GM23248 (cell line): ENCODE measurements around the gene STXBP6. TPM values are rescaled to one million over a fixed set of nuclear protein-coding genes. Genes with fewer than 3 reads are reported as not detected.

Experiments used
- DNase-seq: peaks from one replicate; pipeline ENCODE4 v3.0.0-alpha.2; 2015
- H2AFZ ChIP-seq: fragments of 200-600 bp; sonication (generic); 2 replicates; pipeline ENCODE4 v1.6.1; 2016; ENCODE audit warnings: antibody characterized with exemption
- H3F3A ChIP-seq: fragments of 200-600 bp; sonication (generic); 2 replicates; pipeline ENCODE4 v1.6.1; 2016; ENCODE audit warnings: mild to moderate bottlenecking, antibody characterized with exemption, mixed run types; ENCODE audit not compliant: insufficient read depth
- H3K27ac ChIP-seq: fragments of 200-600 bp; sonication (generic); 2 replicates; pipeline ENCODE4 v1.5.1; 2016; ENCODE audit warnings: mild to moderate bottlenecking
- H3K27me3 ChIP-seq: fragments of 200-600 bp; sonication (generic); replicated peaks from 2 replicates; pipeline ENCODE4 v1.6.1; 2016; ENCODE audit warnings: mild to moderate bottlenecking; ENCODE audit not compliant: insufficient read depth
- H3K36me3 ChIP-seq: fragments of 200-600 bp; sonication (generic); 2 replicates; pipeline ENCODE4 v1.6.1; 2016; ENCODE audit warnings: low read depth, mild to moderate bottlenecking
- H3K4me1 ChIP-seq: fragments of 200-600 bp; sonication (generic); 2 replicates; pipeline ENCODE4 v1.6.1; 2016; ENCODE audit warnings: mild to moderate bottlenecking; ENCODE audit not compliant: insufficient read depth
- H3K4me2 ChIP-seq: fragments of 200-600 bp; sonication (generic); one replicate; pipeline ENCODE4 v1.6.1; 2016; ENCODE audit warnings: mild to moderate bottlenecking; ENCODE audit not compliant: unreplicated experiment
- H3K4me3 ChIP-seq: fragments of 200-600 bp; sonication (generic); 2 replicates; pipeline ENCODE4 v1.5.1; 2016; ENCODE audit warnings: mild to moderate bottlenecking
- H3K79me2 ChIP-seq: fragments of 200-600 bp; sonication (generic); 2 replicates; pipeline ENCODE4 v1.6.1; 2016; ENCODE audit warnings: mild to moderate bottlenecking; ENCODE audit not compliant: insufficient read depth
- H3K9ac ChIP-seq: fragments of 200-600 bp; sonication (generic); 2 replicates; pipeline ENCODE4 v1.6.1; 2016; ENCODE audit warnings: mild to moderate bottlenecking
- H3K9me2 ChIP-seq: fragments of 200-600 bp; sonication (generic); 2 replicates; pipeline ENCODE4 v1.6.1; 2016; ENCODE audit warnings: mixed run types, mild to moderate bottlenecking, moderate library complexity; ENCODE audit not compliant: insufficient read depth
- H3K9me3 ChIP-seq: fragments of 200-600 bp; sonication (generic); one replicate; pipeline ENCODE4 v1.6.1; 2017; ENCODE audit warnings: low read depth
- H4K20me1 ChIP-seq: fragments of 200-600 bp; sonication (generic); 2 replicates; pipeline ENCODE4 v1.6.0; 2016; ENCODE audit not compliant: insufficient read depth
- EZH2 ChIP-seq: fragments of 200-600 bp; sonication (generic); IDR thresholded peaks from 2 replicates; pipeline ENCODE4 v1.6.1; 2018; ENCODE audit warnings: antibody characterized with exemption, mild to moderate bottlenecking; ENCODE audit not compliant: insufficient read depth, poor library complexity, severe bottlenecking
- EZH2phosphoT487 ChIP-seq: fragments of 200-600 bp; sonication (generic); IDR thresholded peaks from 2 replicates; pipeline ENCODE4 v1.6.1; 2018; ENCODE audit warnings: antibody characterized with exemption, moderate library complexity, mild to moderate bottlenecking, low read depth; ENCODE audit not compliant: insufficient read depth
- WGBS, 2 experiments: methylation state at CpG; one replicate each; pipeline ENCODE4 v1.1.6; 2015 to 2017; ENCODE audit warnings: low lambda C conversion rate in 2 of 2, low coverage in 1 of 2; ENCODE audit errors: missing lambda C conversion rate in 2 of 2; 5-methylcytosine and 5-hydroxymethylcytosine counted together
- in situ Hi-C: fragments of 300-500 bp; cut with MboI; formaldehyde crosslinking; loops from 2 replicates; pipeline ENCODE4 v1.15.0; 2020
- polyA plus RNA-seq: library from polyadenylated mRNA; unstranded; fragments of >200 nt; fragmentation: Nextera tagmentation; extraction: Ambion mirVana; gene quantifications from 2 replicates; pipeline ENCODE4 v1.2.1, GENCODE V29; 2016
- total RNA-seq: library from RNA; depleted of rRNA; stranded (reverse); fragments of >200 nt; shearing (Covaris generic); gene quantifications from 2 replicates; pipeline ENCODE4 v1.2.3, GENCODE V29; 2014

Gene STXBP6
- total and polyA plus RNA-seq, 2 experiments from 2014 or later = 13.9 to 19.6 TPM

DNA sequence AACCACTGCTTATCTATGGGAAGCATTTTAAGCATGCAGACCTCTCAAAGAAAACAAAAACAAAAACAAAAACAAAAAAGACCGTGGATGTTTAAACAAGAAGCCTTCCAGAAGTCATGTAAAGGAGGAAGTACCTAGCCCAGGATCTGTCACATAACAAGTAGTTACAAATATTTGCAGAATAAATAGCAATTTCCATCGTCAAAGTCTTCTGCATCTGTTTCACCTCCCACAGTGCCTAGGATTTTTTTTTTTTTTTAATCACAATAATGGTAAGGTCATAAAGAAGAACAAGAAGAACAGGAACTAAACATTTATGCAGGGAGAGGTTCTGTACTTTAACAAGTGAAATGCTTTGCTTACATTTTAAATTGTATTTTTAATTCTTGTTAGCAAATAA lies 2.4 kb upstream of the STXBP6 start:
- in situ Hi-C loops = no loop called here

DNA sequence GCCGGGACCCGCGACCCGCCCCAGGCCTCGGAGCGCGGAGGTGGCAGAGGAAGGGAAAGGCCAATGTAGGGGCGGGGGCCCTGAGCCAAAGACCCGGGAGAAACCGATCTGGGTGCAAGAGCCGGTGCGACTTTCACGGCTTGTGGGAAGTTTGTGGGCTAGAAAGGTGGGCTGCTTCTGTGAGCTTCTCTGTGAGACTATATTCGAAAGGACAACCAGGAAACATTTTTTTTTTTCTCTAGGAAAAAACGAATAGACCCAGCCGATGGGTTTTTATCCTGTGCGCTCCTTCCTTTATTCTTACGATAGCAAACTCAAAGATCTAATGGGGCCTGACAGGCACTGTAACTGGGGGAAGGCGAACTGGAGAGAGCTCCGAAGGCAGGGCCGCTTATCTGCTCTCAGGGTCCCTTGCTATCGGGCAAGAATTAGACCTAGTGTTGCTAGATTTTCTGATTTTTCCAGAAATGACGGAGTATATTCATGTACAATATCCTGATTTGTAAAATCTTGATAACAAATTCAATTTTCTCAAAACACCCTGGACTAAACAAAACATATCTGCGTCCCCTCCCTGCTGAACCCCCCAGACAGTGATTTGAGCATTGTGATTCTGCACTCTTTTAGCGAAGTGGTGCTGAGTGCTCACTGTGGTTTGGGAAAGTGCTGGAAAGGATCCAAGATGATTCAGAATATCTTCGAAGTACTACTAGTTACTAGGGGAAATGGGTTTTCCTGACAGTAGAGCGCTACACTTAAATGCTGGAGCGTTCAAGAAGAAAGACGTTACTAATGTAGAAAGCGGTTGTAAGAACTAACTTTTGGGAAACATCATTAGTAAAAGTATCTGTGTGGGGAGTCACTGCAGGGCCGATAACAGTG lies 563 bp upstream of the STXBP6 start:
- TF ChIP-seq EZH2phosphoT487 = no peak
- TF ChIP-seq EZH2 = no peak
- peak; percentile 92 for DNase-seq
- 3 to 5% methylated on average over 23 to 29 of the region's 31 CpGs for WGBS, 2 experiments
- H3K27ac ChIP-seq = no peak overlapping the region
- H3K36me3 ChIP-seq = no peaks in the 10 kb centered on the region
- peak overlapping the region; percentile 93 for H3K4me2 ChIP-seq
- H2AFZ ChIP-seq = peak overlapping the region; percentile 81
- H3K9me2 ChIP-seq = no peaks in the 10 kb centered on the region
- H3F3A ChIP-seq = peaks cover 12% of the 10 kb centered on the region; the same call in 1 of the 2 replicates
- no peaks in the 10 kb centered on the region for H4K20me1 ChIP-seq
- H3K4me1 ChIP-seq = peaks cover 18% of the 10 kb centered on the region
- peak overlapping the region; percentile 87 for H3K4me3 ChIP-seq
- no peaks in the 10 kb centered on the region for H3K9me3 ChIP-seq
- H3K27me3 ChIP-seq = no peaks in the 10 kb centered on the region
- in situ Hi-C loops = no loop called here
- H3K9ac ChIP-seq = peak overlapping the region; percentile 82
- H3K79me2 ChIP-seq = peaks cover 16% of the 10 kb centered on the region

More for the DNA sequence above, 2.4 kb upstream of the STXBP6 start:
- no peaks in the 10 kb centered on the region for H3K36me3 ChIP-seq
- no peak for DNase-seq
- no peak overlapping the region for H3K9ac ChIP-seq
- no peak overlapping the region for H3K4me3 ChIP-seq
- H2AFZ ChIP-seq = no peak overlapping the region
- H3F3A ChIP-seq = peaks cover 30% of the 10 kb centered on the region
- H3K4me1 ChIP-seq = peaks cover 33% of the 10 kb centered on the region
- no peaks in the 10 kb centered on the region for H3K79me2 ChIP-seq
- WGBS, 2 experiments = 94 to 98% methylated on average over 2 of the region's 2 CpGs
- H3K4me2 ChIP-seq = no peak overlapping the region
- H4K20me1 ChIP-seq = no peaks in the 10 kb centered on the region
- H3K9me3 ChIP-seq = no peaks in the 10 kb centered on the region
- TF ChIP-seq EZH2 (no peak), EZH2phosphoT487 (no peak)
- no peak overlapping the region for H3K27ac ChIP-seq
- no peaks in the 10 kb centered on the region for H3K27me3 ChIP-seq
- no peaks in the 10 kb centered on the region for H3K9me2 ChIP-seq

DNA sequence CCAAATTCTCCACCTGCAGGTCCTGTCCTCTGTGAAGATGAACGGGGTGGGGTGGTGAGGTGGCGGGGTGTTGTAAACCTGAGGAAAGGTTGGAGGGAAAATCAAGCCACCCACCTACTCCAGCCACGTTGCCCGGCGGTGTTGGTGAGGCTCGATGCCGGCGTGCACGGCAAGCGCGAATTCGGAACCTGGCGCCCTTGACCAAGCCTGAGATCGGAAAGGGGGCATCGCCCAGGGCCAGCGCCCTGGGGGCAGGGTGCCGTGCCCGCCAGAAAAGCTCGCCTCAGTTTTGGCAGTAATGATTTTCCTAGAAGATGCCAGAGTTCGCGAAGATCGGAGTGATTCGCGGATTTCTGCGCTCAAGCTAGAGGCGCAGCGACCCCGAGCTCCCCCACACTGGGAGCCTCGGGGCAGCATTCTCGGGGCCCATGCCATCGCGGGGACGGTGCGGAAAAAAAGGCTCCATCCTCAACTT lies 817 bp downstream of the STXBP6 start:
- Histone ChIP-seq H3K79me2 (peaks cover 28% of the 10 kb centered on the region), H3K27me3 (no peaks in the 10 kb centered on the region), H3K9me2 (no peaks in the 10 kb centered on the region), H3K9me3 (no peaks in the 10 kb centered on the region), H3F3A (peaks cover 11% of the 10 kb centered on the region; the same call in 1 of the 2 replicates), H3K27ac (peak overlapping the region; percentile 61), H3K9ac (peak overlapping the region; percentile 82), H3K4me1 (peaks cover 18% of the 10 kb centered on the region), H3K4me3 (peak overlapping the region; percentile 87), H4K20me1 (no peaks in the 10 kb centered on the region), H3K4me2 (peak overlapping the region; percentile 93), H2AFZ (peak overlapping the region; percentile 81), H3K36me3 (no peaks in the 10 kb centered on the region)
- in situ Hi-C loops = loop anchor here (10.0 kb wide), 1 partner anchor 234 kb away; no protein-coding TSS in a partner anchor
- no peak for TF ChIP-seq EZH2
- TF ChIP-seq EZH2phosphoT487 = no peak
- peak; percentile 53 for DNase-seq
- 4 to 5% methylated on average over 27 to 29 of the region's 34 CpGs for WGBS, 2 experiments

DNA sequence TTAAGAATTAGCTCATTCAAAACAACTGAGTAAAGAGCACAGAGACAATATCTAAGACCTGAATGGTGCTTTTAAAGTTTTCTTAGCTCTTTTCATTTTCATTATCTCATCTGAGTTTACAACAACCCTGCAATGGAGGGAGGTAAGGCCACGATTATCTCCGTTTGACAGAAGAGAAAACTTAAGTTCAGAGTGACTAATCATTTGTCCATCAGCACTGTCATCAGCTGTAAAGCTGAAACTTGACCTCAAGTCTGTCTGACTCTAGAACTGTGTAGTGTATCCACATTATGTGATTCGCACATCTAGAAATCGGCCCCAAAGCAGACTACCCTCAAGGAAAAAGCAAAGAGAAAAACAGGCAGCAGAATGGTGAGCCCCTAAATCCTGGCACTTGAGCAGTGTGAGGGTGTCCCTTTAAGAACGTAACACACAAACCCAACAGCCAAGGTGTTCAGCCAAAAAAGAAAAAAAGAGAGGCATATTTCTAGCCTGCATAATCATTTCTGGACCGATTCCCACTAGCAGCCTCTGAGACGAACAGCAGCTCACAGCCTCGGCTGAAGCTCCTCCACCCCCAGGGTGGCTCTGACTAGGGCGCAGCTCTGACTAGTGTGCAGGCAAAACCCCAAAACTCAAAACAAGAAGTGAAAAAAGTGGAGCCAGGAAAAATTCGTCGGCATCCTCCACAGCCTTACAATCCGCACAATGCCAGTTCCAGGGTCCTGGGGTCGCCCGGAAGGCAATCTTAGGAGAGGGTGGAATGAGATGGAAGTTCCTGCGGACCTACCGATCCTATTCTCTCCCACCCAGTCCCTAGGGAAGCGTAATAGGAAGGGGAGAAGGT lies 1.6 kb downstream of the STXBP6 start:
- Histone ChIP-seq H3K9ac (peak overlapping the region; percentile 82), H3K27ac (peak overlapping the region; percentile 61), H3K9me3 (no peaks in the 10 kb centered on the region), H2AFZ (peak overlapping the region; percentile 81), H3K79me2 (peaks cover 34% of the 10 kb centered on the region), H4K20me1 (no peaks in the 10 kb centered on the region), H3K27me3 (no peaks in the 10 kb centered on the region), H3F3A (peaks cover 11% of the 10 kb centered on the region; the same call in 1 of the 2 replicates), H3K36me3 (no peaks in the 10 kb centered on the region), H3K9me2 (no peaks in the 10 kb centered on the region), H3K4me3 (peak overlapping the region; percentile 87), H3K4me1 (peaks cover 18% of the 10 kb centered on the region), H3K4me2 (peak overlapping the region; percentile 93)
- TF ChIP-seq EZH2 = no peak
- no peak for TF ChIP-seq EZH2phosphoT487
- DNase-seq = peak; percentile 97
- in situ Hi-C loops = loop anchor here (10.0 kb wide), 1 partner anchor 234 kb away; no protein-coding TSS in a partner anchor
- WGBS, 2 experiments = 4 to 5% methylated on average over 17 of the region's 17 CpGs
